Mesenchymal stem cell (in vitro differentiated cells and primary cell): ENCODE data around the gene FOSL1.

Experiments used
- DNase-seq: peaks from one replicate; pipeline ENCODE4 v3.0.0-alpha.2; 2013
- H2AFZ ChIP-seq: one replicate; pipeline ENCODE4 v1.6.1; 2013; ENCODE audit warnings: low read depth, mild to moderate bottlenecking, control low read depth, inconsistent platforms, low read length, moderate library complexity
- H2AK5ac ChIP-seq: 2 replicates; pipeline ENCODE4 v1.6.1; 2013; ENCODE audit warnings: low read length, moderate library complexity, mild to moderate bottlenecking, inconsistent platforms; ENCODE audit not compliant: severe bottlenecking
- H2BK120ac ChIP-seq: one replicate; pipeline ENCODE4 v1.6.1; 2013; ENCODE audit warnings: low read depth, mild to moderate bottlenecking, inconsistent platforms, low read length, moderate library complexity
- H2BK12ac ChIP-seq, 2 experiments: one replicate each; pipeline ENCODE4 v1.6.1; 2013; ENCODE audit warnings: inconsistent platforms in 2 of 2, low read length in 2 of 2, mild to moderate bottlenecking in 2 of 2, moderate library complexity in 2 of 2, control low read depth in 1 of 2
- H2BK15ac ChIP-seq: one replicate; pipeline ENCODE4 v1.6.1; 2013; ENCODE audit warnings: mild to moderate bottlenecking, low read depth, inconsistent platforms; ENCODE audit not compliant: poor library complexity, severe bottlenecking
- H2BK5ac ChIP-seq: 2 replicates; pipeline ENCODE4 v1.6.1; 2013; ENCODE audit warnings: low read depth, mild to moderate bottlenecking, low read length, control low read depth, inconsistent platforms; ENCODE audit not compliant: poor library complexity, severe bottlenecking
- H3K14ac ChIP-seq, 2 experiments: one replicate each; pipeline ENCODE4 v1.6.1; 2013; ENCODE audit warnings: inconsistent platforms in 2 of 2, low read length in 2 of 2, control low read depth in 1 of 2, mild to moderate bottlenecking in 1 of 2, moderate library complexity in 1 of 2
- H3K18ac ChIP-seq, 2 experiments: one replicate each; pipeline ENCODE4 v1.6.1; 2013; ENCODE audit warnings: inconsistent platforms in 2 of 2, low read length in 2 of 2, control low read depth in 1 of 2, low read depth in 1 of 2, mild to moderate bottlenecking in 1 of 2
- H3K23ac ChIP-seq, 2 experiments: one replicate each; pipeline ENCODE4 v1.6.1; 2013; ENCODE audit warnings: inconsistent platforms in 2 of 2, low read length in 2 of 2, mild to moderate bottlenecking in 2 of 2, moderate library complexity in 2 of 2, control low read depth in 1 of 2
- H3K27ac ChIP-seq: 2 replicates; pipeline ENCODE4 v1.5.1; 2013; ENCODE audit warnings: mild to moderate bottlenecking, moderate library complexity, low read length, control low read depth, inconsistent platforms; ENCODE audit not compliant: poor library complexity, severe bottlenecking
- H3K27me3 ChIP-seq, 2 experiments: 2 replicates each; pipeline versions ENCODE4 v1.6.1 to v1.7.0; 2013; ENCODE audit warnings: low read length in 2 of 2, mild to moderate bottlenecking in 2 of 2, moderate library complexity in 2 of 2, control low read depth in 1 of 2, inconsistent platforms in 1 of 2; ENCODE audit not compliant: control insufficient read depth in 1 of 2, insufficient read depth in 1 of 2
- H3K36me3 ChIP-seq, 2 experiments: 2 replicates each; pipeline versions ENCODE4 v1.6.1 to v1.7.0; 2013; ENCODE audit warnings: low read length in 2 of 2, control low read depth in 1 of 2, inconsistent platforms in 1 of 2, low read depth in 1 of 2, mild to moderate bottlenecking in 1 of 2; ENCODE audit not compliant: insufficient read depth in 2 of 2, control insufficient read depth in 1 of 2
- H3K4ac ChIP-seq, 2 experiments: one replicate each; pipeline ENCODE4 v1.6.1; 2013; ENCODE audit warnings: inconsistent platforms in 2 of 2, low read length in 2 of 2, mild to moderate bottlenecking in 2 of 2, moderate library complexity in 2 of 2, control low read depth in 1 of 2, low read depth in 1 of 2
- H3K4me1 ChIP-seq: 2 replicates; pipeline ENCODE4 v1.6.1; 2013; ENCODE audit warnings: low read depth, low read length, control low read depth; ENCODE audit not compliant: control insufficient read depth, insufficient read depth
- H3K4me2 ChIP-seq: 2 replicates; pipeline ENCODE4 v1.6.1; 2013; ENCODE audit warnings: low read length, mild to moderate bottlenecking, inconsistent platforms; ENCODE audit not compliant: poor library complexity, severe bottlenecking
- H3K4me3 ChIP-seq, 2 experiments: 2 replicates each; pipeline versions ENCODE4 v1.5.1 to v1.7.0; 2013; ENCODE audit warnings: low read length in 2 of 2, mild to moderate bottlenecking in 2 of 2, control low read depth in 1 of 2, low read depth in 1 of 2; ENCODE audit not compliant: insufficient read depth in 1 of 2
- H3K79me1 ChIP-seq: replicated peaks from 2 replicates; pipeline ENCODE4 v1.6.1; 2013; ENCODE audit warnings: mild to moderate bottlenecking, control low read depth, low read length, inconsistent platforms; ENCODE audit not compliant: poor library complexity, severe bottlenecking
- H3K9ac ChIP-seq: 2 replicates; pipeline ENCODE4 v1.7.0; 2013; ENCODE audit warnings: mild to moderate bottlenecking, low read length, moderate library complexity
- H3K9me3 ChIP-seq: 2 replicates; pipeline ENCODE4 v1.7.0; 2013; ENCODE audit warnings: mild to moderate bottlenecking, low read length; ENCODE audit not compliant: control insufficient read depth
- H4K8ac ChIP-seq: one replicate; pipeline ENCODE4 v1.6.1; 2013; ENCODE audit warnings: inconsistent platforms, mild to moderate bottlenecking, low read length, moderate library complexity
- H4K91ac ChIP-seq: one replicate; pipeline ENCODE4 v1.6.1; 2013; ENCODE audit warnings: mild to moderate bottlenecking, low read length, inconsistent platforms
- WGBS: methylation state at CpG from one replicate; pipeline ENCODE4 v1.1.7; 2013; ENCODE audit warnings: mixed read lengths; 5-methylcytosine and 5-hydroxymethylcytosine counted together

Gene FOSL1

DNA sequence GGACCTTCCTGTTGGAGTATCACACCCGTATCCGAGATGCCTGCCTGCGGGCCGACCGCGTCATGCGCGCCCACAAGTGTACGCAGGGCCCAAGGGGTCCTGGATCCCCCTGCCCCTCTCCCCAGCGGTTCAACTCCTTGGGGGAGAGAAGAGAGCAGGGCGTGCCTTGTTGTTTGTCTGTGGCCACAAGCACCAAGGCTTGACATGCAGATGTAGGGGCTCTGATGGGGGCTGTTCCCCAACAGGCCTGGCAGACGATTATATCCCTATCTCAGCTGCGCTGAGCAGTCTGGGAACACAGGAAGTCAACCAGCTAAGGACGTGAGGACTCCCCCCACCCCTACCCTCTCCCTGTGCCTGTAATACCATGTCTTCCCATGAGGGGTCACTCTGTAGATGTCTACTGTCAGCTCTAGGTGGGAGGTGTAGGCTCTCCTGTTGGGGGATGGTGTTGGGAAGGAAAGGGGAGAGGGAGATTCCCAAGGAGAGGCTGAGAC, 49.1 kb downstream of the FOSL1 start:
- H3K4me2 ChIP-seq: no peak overlapping the region
- peak overlapping the region; percentile 39 for H4K8ac ChIP-seq
- H2AK5ac ChIP-seq: no peak overlapping the region
- 96% methylated on average over 13 of the region's 14 CpGs for WGBS
- peak; percentile 33 for DNase-seq
- no peak overlapping the region for H2BK15ac ChIP-seq
- H3K27ac ChIP-seq: no peak overlapping the region
- no peak overlapping the region for H3K14ac ChIP-seq
- peaks cover 5% of the 10 kb centered on the region for H3K79me1 ChIP-seq
- peaks cover 54 to 62% of the 10 kb centered on the region in 2 experiments for H3K36me3 ChIP-seq
- H3K27me3 ChIP-seq: no peaks in the 10 kb centered on the region
- H3K23ac ChIP-seq: no peak overlapping the region
- H2BK12ac ChIP-seq: no peak overlapping the region
- no peak overlapping the region for H3K4me3 ChIP-seq
- no peak overlapping the region for H3K9ac ChIP-seq
- peaks cover 5% of the 10 kb centered on the region for H3K9me3 ChIP-seq
- H2AFZ ChIP-seq: no peak overlapping the region
- no peak overlapping the region for H4K91ac ChIP-seq
- H3K4ac ChIP-seq: no peak overlapping the region
- peaks cover 28% of the 10 kb centered on the region for H3K4me1 ChIP-seq
- no peak overlapping the region for H3K18ac ChIP-seq
- H2BK120ac ChIP-seq: no peak overlapping the region
- no peak overlapping the region for H2BK5ac ChIP-seq

DNA sequence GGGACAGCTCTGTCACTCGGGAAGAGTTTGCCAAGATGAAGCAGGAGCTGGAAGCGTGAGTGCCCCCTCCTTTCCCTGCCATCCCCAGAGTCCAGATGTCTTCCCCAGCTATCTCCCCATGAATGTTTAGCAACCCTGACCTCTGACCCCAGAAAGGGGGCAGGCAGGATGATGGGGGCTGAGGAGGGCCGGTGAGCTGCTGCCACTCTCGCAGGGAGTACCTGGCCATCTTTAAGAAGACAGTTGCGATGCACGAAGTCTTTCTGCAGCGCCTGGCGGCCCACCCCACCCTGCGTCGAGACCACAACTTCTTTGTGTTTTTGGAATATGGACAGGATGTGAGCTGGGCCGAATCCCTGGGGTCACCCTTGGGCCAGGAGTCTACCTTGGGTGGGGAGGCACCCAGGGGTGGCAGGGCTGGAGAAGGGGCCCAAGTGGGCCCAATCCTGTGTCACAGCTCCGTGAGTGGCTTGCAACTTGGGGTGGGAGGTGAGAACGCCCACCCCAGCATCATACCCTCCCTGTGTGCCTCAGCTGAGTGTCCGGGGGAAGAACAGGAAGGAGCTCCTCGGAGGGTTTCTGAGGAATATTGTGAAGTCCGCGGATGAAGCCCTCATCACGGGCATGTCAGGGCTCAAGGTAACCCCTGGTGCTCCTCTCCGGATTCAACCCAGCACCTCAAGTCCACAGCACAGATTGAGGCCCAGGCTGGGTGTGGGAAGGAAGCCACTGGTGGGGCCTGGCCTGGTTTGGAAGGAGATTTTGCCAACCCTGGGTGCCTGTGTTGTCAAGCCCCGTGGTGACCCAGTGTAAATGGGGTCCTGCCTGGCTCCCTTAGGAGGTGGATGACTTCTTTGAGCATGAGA, 49.7 kb downstream of the FOSL1 start:
- Histone ChIP-seq H3K36me3 (peaks cover 47 to 55% of the 10 kb centered on the region in 2 experiments), H3K14ac (no peak overlapping the region), H3K9me3 (peaks cover 5% of the 10 kb centered on the region), H3K9ac (no peak overlapping the region), H3K4ac (no peak overlapping the region), H2AFZ (no peak overlapping the region), H3K18ac (no peak overlapping the region), H2AK5ac (no peak overlapping the region), H2BK12ac (no peak overlapping the region), H3K27me3 (no peaks in the 10 kb centered on the region), H3K4me2 (no peak overlapping the region), H2BK5ac (no peak overlapping the region), H3K4me3 (no peak overlapping the region), H3K27ac (no peak overlapping the region), H2BK120ac (no peak overlapping the region), H2BK15ac (no peak overlapping the region), H4K91ac (no peak overlapping the region), H3K79me1 (peaks cover 5% of the 10 kb centered on the region), H3K4me1 (peaks cover 22% of the 10 kb centered on the region), H4K8ac (no peak overlapping the region), H3K23ac (no peak overlapping the region)
- DNase-seq: no peak
- WGBS: 89% methylated on average over 20 of the region's 20 CpGs

DNA sequence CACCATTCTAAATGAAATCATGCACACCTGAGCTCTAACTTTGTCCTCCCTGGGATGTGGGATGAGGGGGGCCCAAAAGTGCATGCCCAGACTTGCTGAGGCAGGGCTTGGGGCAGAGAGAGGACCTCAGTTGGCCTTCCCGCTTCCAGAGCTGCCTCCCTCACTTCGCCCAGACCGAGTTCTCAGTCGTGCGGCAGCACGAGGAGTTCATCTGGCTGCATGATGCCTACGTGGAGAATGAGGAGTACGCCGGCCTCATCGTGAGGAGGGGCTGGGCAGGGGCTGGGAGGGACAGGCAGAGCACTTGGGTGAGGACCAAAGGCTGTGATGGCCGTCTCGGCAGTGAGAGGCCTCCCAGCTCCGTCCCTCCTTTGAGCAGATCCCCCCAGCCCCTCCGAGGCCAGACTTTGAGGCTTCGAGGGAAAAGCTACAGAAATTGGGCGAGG, 50.4 kb downstream of the FOSL1 start:
- Histone ChIP-seq H3K9me3 (peaks cover 5% of the 10 kb centered on the region), H3K4ac (no peak overlapping the region), H4K91ac (no peak overlapping the region), H2AFZ (no peak overlapping the region), H3K14ac (no peak overlapping the region), H3K27me3 (no peaks in the 10 kb centered on the region), H2BK15ac (no peak overlapping the region), H3K4me2 (no peak overlapping the region), H3K79me1 (peaks cover 5% of the 10 kb centered on the region), H3K9ac (no peak overlapping the region), H3K18ac (no peak overlapping the region), H3K27ac (no peak overlapping the region), H2AK5ac (no peak overlapping the region), H2BK120ac (no peak overlapping the region), H3K23ac (no peak overlapping the region), H4K8ac (no peak overlapping the region), H3K4me3 (no peak overlapping the region), H2BK12ac (no peak overlapping the region), H3K36me3 (peaks cover 41 to 48% of the 10 kb centered on the region in 2 experiments), H2BK5ac (no peak overlapping the region), H3K4me1 (peaks cover 18% of the 10 kb centered on the region)
- no peak for DNase-seq
- 78% methylated on average over 16 of the region's 16 CpGs for WGBS

DNA sequence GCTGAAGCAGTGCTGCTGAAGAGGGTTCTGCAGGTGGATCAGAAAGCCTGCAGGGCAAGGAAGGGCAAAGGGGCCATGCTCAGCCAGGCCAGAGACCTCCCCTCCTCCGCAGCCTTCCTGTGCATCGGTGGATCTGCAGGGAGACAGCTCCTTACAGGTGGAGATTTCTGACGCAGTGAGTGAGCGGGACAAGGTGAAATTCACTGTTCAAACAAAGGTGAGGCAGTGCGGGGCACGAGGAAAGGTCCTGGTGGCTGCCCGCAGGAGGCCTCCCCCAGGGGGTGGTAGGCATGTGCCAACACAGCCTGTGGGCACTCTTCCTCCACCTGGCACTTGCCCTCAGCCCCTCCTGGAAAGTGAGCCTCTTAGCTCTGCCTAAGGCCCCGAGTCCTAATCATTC, 50.8 kb downstream of the FOSL1 start:
- no peak overlapping the region for H3K14ac ChIP-seq
- H3K4ac ChIP-seq: no peak overlapping the region
- no peak overlapping the region for H3K4me3 ChIP-seq
- no peak overlapping the region for H2BK120ac ChIP-seq
- H2BK5ac ChIP-seq: no peak overlapping the region
- no peaks in the 10 kb centered on the region for H3K27me3 ChIP-seq
- no peak overlapping the region for H3K27ac ChIP-seq
- no peak overlapping the region for H2AFZ ChIP-seq
- H4K91ac ChIP-seq: no peak overlapping the region
- H3K4me1 ChIP-seq: peaks cover 16% of the 10 kb centered on the region
- DNase-seq: no peak
- H3K23ac ChIP-seq: no peak overlapping the region
- no peak overlapping the region for H3K18ac ChIP-seq
- H4K8ac ChIP-seq: no peak overlapping the region
- no peak overlapping the region for H2BK15ac ChIP-seq
- peaks cover 5% of the 10 kb centered on the region for H3K9me3 ChIP-seq
- no peak overlapping the region for H3K4me2 ChIP-seq
- no peak overlapping the region for H2AK5ac ChIP-seq
- H2BK12ac ChIP-seq: no peak overlapping the region
- H3K79me1 ChIP-seq: peaks cover 5% of the 10 kb centered on the region
- H3K36me3 ChIP-seq: peaks cover 36 to 44% of the 10 kb centered on the region in 2 experiments
- WGBS: 87% methylated on average over 7 of the region's 8 CpGs
- H3K9ac ChIP-seq: no peak overlapping the region
